ENCODE results near the gene ELOVL6.
"Not testable (repeated sequence)": the region's sequence is repeated elsewhere in the genome, so short reads cannot be mapped to it uniquely, and the experiment has no call there.

Gene ELOVL6

GRCh38 chr4:110157166-110157565 lies 41.2 kb downstream of the ELOVL6 start:
- not testable (repeated sequence) for DNase-seq

- no peak for DNase-seq
These were observed 42.0 kb downstream of the ELOVL6 start for GRCh38 chr4:110156442-110156841.

- no peak for DNase-seq
These were observed 42.8 kb downstream of the ELOVL6 start for GRCh38 chr4:110155654-110156053.

DNA sequence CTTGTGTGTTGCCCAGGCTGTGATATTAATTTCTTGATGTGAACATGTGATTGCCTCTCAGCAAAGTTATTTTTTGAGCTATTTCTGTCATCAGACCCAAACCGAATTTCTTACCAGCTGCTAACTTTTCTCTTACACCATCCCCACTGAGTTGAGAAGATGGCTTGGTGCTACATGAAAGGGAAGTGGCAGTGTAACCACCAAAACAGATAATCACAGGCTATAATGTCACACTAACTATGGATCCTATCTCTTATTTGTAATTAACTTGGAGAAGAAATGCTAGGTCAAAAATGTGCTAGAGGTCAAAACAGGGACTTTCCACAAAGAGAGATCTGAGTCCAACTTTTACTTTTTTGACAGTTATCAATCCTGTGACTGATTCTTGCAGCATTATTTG lies 43.8 kb downstream of the ELOVL6 start:
- no peak for DNase-seq

- no peak for DNase-seq
These were observed 46.0 kb downstream of the ELOVL6 start for GRCh38 chr4:110152386-110152785.

GRCh38 chr4:110149089-110149488 lies 49.3 kb downstream of the ELOVL6 start:
- no peak for DNase-seq

GRCh38 chr4:110142461-110142860 lies 56.0 kb downstream of the ELOVL6 start:
- DNase-seq = no peak

- no peak for DNase-seq
These were observed 58.6 kb downstream of the ELOVL6 start for GRCh38 chr4:110139815-110140214.

- no peak for DNase-seq
These were observed 59.3 kb downstream of the ELOVL6 start for GRCh38 chr4:110139111-110139510.

DNA sequence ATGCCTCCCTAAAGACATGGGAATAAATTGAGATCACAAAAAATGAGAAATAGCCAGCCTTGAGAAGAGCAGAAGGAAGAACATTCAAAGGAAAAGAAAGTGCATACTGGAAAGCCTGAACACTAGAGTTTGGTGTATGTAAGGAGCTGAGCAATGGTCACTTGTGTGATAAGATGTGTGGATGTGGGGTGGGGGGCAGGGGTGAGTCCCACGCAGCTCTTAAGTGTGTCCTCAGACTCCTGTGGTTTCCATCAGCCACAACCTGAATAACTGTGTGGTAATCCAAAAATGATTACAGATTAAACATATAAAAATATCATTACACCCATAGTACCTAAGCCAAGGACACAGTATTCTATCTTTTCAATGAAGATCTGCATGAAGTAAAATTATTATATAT lies 59.9 kb downstream of the ELOVL6 start:
- DNase-seq = no peak

GRCh38 chr4:110137829-110138228 lies 60.6 kb downstream of the ELOVL6 start:
- DNase-seq = no peak

GRCh38 chr4:110135523-110135922 lies 62.9 kb downstream of the ELOVL6 start:
- DNase-seq = no peak

GRCh38 chr4:110135076-110135475 lies 63.3 kb downstream of the ELOVL6 start:
- DNase-seq = no peak

GRCh38 chr4:110134269-110134869 lies 64.0 kb downstream of the ELOVL6 start:
- no peak for DNase-seq

GRCh38 chr4:110132816-110133719 lies 65.3 kb downstream of the ELOVL6 start:
- DNase-seq = no peak

DNA sequence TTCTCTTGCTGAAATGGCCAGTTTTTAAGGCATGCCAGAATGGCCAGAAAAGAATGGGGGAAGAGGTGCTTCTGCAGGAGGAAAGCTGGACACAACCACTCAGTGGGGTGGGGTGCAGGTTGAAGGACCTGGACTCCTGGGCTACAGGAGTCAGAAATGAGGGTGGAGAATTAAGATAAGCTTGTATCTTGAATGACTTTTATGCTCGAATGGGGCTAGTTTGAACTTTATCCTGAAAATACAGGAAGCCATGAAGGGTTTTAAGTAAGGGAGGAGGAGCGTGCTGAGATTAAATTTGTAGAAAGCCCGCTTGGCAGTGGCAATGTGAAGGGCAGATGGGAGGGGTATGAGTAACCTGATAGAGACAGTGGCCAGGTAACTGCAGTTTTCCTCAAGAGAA lies 66.5 kb downstream of the ELOVL6 start:
- DNase-seq = no peak

DNA sequence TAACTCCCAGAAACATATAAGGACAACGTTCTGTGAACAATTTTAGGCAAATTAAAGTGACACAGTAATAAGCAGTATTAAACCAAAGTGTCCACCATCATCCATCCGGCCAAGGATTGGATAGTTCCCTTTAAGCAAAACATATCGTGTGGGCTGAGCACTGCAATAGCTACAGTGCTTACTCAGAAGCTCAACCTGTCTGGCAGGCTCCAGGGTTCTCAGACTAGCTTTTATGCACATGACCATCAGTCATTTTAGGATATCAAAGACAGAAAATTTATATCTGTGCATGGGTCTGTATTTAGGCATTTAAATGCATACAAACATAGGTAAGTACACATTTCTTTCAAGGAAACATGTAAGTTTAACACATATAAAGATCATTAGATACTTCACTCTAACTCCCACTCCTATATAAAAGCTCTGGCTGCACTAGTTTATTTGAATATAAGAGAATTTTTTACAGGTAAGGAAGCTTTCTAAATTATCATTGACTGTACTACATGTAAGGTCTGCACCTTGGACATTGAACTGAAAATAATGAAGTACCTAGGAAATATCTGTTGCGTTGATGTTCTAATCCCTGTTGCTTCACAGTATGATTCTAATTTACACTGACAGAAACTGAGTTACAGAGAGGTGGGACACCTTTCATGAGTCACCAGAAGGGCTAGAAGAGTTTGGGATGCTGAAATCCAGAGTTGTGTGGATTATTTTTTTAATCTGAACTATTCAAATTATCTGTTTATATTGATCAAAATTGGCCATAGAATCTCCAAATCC lies 67.6 kb downstream of the ELOVL6 start:
- no peak for DNase-seq

DNA sequence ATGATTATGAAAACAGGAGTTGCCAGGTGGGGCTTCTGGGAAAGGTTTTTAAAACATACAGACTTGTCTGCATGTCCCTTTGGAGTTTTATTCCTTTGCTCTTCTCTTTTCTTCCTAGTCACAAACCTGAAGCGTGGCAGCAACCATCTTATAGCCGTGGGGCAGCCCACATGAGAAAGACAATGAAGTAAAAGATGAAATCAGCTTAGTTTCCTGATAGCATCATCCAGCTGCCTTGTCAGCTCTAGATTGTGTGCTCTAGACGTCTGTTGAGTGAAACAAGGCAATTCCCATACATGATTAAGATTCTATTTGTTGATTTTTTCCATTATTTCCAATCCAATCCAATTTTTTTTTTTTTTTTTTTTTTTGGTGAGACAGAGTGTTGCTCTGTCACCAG lies 68.9 kb downstream of the ELOVL6 start:
- DNase-seq = no peak

DNA sequence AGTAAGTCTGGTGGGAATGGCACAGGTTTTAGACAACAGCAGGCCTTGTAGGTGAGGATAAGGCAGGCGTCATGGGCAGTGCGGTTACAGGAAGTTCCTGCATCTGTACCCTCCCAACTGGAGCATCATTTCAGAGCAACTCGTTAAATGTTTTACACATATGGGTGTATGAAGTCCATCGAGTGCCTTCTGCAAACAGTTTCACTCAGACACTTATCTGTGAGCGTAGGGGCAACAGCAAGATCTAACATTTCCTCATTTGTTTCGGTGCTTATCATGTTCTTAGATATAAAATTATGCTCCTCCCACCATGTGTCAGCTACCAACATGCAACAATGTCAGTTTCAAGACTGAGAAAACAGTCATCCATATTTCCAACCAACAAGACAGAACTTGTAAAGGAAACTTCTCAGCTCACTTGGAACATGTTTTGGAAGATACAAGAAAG lies 69.9 kb downstream of the ELOVL6 start:
- no peak for DNase-seq

DNA sequence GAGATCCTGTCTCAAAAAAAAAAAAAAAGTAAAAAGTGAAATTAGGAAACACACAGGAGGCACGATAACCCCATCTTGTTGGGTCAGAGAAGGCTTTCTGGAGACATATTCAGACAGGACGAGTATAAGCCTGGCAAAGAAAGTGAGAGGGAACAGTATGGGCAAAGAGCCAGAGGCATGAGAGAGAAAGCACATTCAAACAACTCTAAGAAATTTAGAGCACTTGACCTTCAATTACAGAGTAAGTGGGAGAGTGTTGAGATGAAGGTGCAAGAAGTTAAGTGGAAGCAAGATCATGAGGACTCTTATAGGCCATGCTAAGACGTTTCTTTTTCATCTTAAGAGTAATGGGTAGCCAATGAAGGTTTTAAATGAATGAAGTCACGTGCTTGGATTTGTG lies 70.4 kb downstream of the ELOVL6 start:
- DNase-seq = no peak

DNA sequence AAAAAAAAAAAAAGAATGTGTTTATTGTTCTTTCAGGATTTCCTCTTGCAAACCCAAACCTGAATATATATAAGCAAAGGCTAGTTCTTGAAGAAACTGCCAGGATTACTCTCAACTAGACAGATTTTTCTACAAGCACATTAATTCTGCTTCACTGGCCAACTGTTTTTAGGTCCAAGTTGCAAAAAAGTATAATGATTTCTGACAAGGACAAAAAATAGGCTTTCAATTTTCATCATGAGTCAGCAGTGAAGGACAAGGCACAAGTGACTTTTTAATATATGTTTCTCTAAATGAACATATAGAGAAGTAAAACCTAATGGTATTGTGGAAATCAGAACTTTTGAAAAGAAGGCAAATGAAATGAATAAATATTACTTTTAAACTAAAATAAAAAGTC lies 73.7 kb downstream of the ELOVL6 start:
- DNase-seq = no peak

DNA sequence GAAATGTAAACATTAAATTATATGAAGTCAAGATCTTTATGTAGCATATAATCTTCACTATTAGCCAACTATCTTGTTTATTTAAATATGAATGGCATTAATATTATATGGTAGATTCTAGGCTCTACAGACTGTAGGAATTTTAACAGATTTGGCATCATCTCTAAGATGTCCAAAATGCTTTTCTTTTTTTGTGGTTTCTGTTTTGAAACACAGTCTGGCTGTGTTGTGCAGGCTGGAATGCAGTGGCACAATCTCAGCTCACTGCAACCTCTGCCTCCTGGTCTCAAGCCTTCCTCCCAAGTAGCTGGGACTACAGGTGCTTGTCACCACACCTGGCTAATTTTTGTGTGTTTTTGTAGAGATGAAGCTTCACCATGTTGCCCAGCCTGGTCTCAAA lies 76.2 kb downstream of the ELOVL6 start:
- DNase-seq = no peak

- DNase-seq = no peak
These were observed 77.9 kb downstream of the ELOVL6 start for GRCh38 chr4:110120506-110120905.

GRCh38 chr4:110119880-110120279 lies 78.5 kb downstream of the ELOVL6 start:
- no peak for DNase-seq

Data from GOT3 (cell line).